ENCODE results near the gene KIF2C.

Gene KIF2C

GRCh38 chr1:44723496-44724295, 15.9 kb upstream of the KIF2C start:
- no peak overlapping the region for H3K27ac ChIP-seq
- H3K4me2 ChIP-seq, result no peak overlapping the region

GRCh38 chr1:44724296-44724954, 15.2 kb upstream of the KIF2C start:
- no peak overlapping the region for H3K4me2 ChIP-seq
- H3K9ac ChIP-seq, result no peak overlapping the region
- H3K79me2 ChIP-seq (ENCODE audit: insufficient read depth, low read depth), result no peaks in the 10 kb centered on the region
- no peaks in the 10 kb centered on the region for H4K20me1 ChIP-seq (ENCODE audit: insufficient read depth)
- no peak overlapping the region for H3K27ac ChIP-seq
- no peak overlapping the region for H3K4me3 ChIP-seq (IDR thresholded peaks at IDR 0.05; ENCODE audit: insufficient read depth, low read depth, low read length)
- peaks cover 27% of the 10 kb centered on the region for H3K4me1 ChIP-seq (ENCODE audit: low read depth, poor library complexity, severe bottlenecking)
- no peaks in the 10 kb centered on the region for H3K27me3 ChIP-seq (ENCODE audit: insufficient read depth, low read depth)
- no peak for TF ChIP-seq CTCF (conservative IDR thresholded peaks at IDR 0.05; ENCODE audit: low read depth, low read length)
- H3K36me3 ChIP-seq (ENCODE audit: insufficient read depth), result no peaks in the 10 kb centered on the region
- no peak overlapping the region for H2AFZ ChIP-seq (ENCODE audit: low read depth)

More at GRCh38 chr1:44723496-44724295, 15.9 kb upstream of the KIF2C start:
- H3K79me2 ChIP-seq (ENCODE audit: insufficient read depth, low read depth), result no peaks in the 10 kb centered on the region
- peaks cover 30% of the 10 kb centered on the region for H3K4me1 ChIP-seq (ENCODE audit: low read depth, poor library complexity, severe bottlenecking)
- H3K4me3 ChIP-seq (IDR thresholded peaks at IDR 0.05; ENCODE audit: insufficient read depth, low read depth, low read length), result no peak overlapping the region
- H2AFZ ChIP-seq (ENCODE audit: low read depth), result no peak overlapping the region
- no peaks in the 10 kb centered on the region for H4K20me1 ChIP-seq (ENCODE audit: insufficient read depth)
- H3K27me3 ChIP-seq (ENCODE audit: insufficient read depth, low read depth), result no peaks in the 10 kb centered on the region
- no peak overlapping the region for H3K9ac ChIP-seq
- no peak for TF ChIP-seq CTCF (conservative IDR thresholded peaks at IDR 0.05; ENCODE audit: low read depth, low read length)
- no peaks in the 10 kb centered on the region for H3K36me3 ChIP-seq (ENCODE audit: insufficient read depth)

GRCh38 chr1:44724955-44725698, 14.5 kb upstream of the KIF2C start:
- Histone ChIP-seq H3K27me3 (ENCODE audit: insufficient read depth, low read depth) (no peaks in the 10 kb centered on the region), H3K9ac (no peak overlapping the region), H3K79me2 (ENCODE audit: insufficient read depth, low read depth) (no peaks in the 10 kb centered on the region), H3K4me1 (ENCODE audit: low read depth, poor library complexity, severe bottlenecking) (peaks cover 29% of the 10 kb centered on the region), H3K27ac (no peak overlapping the region), H3K4me3 (IDR thresholded peaks at IDR 0.05; ENCODE audit: insufficient read depth, low read depth, low read length) (no peak overlapping the region), H3K4me2 (no peak overlapping the region), H4K20me1 (ENCODE audit: insufficient read depth) (no peaks in the 10 kb centered on the region), H3K36me3 (ENCODE audit: insufficient read depth) (no peaks in the 10 kb centered on the region), H2AFZ (ENCODE audit: low read depth) (no peak overlapping the region)
- no peak for TF ChIP-seq CTCF (conservative IDR thresholded peaks at IDR 0.05; ENCODE audit: low read depth, low read length)

- Histone ChIP-seq H3K4me3 (IDR thresholded peaks at IDR 0.05; ENCODE audit: insufficient read depth, low read depth, low read length) (no peak within 1 kb of the TSS), H3K27ac (peak within 1 kb of the TSS; percentile 99), H3K9ac (peak within 1 kb of the TSS; percentile 89), H2AFZ (ENCODE audit: low read depth) (peak within 1 kb of the TSS; percentile 84), H3K36me3 (ENCODE audit: insufficient read depth) (no peaks in the 10 kb centered on the region), H3K4me1 (ENCODE audit: low read depth, poor library complexity, severe bottlenecking) (peaks cover 27% of the 10 kb centered on the region), H3K27me3 (ENCODE audit: insufficient read depth, low read depth) (no peaks in the 10 kb centered on the region), H3K79me2 (ENCODE audit: insufficient read depth, low read depth) (no peaks in the 10 kb centered on the region), H3K4me2 (peak within 1 kb of the TSS; percentile 90), H4K20me1 (ENCODE audit: insufficient read depth) (no peaks in the 10 kb centered on the region)
- TF ChIP-seq CTCF (conservative IDR thresholded peaks at IDR 0.05; ENCODE audit: low read depth, low read length), result peak; percentile 78
Measured at GRCh38 chr1:44730741-44731512, 8.7 kb upstream of the KIF2C start, which contains the start of gene RNU5D-1. Gene RNU5D-1 (minus strand): TSS chr1:44731170.

Data from KMS-11 (cell line).